GM12878 (cell line): ENCODE results near the gene EPM2AIP1. TPM values are rescaled to one million over a fixed set of nuclear protein-coding genes. Genes with fewer than 3 reads are reported as not detected.

Experiments used
- BMI1 ChIP-seq: fragments of 450-650 bp; IDR thresholded peaks from 2 replicates; pipeline ENCODE4 v1.6.1; 2016; ENCODE audit warnings: mild to moderate bottlenecking, moderate library complexity, borderline replicate concordance
- CBX5 ChIP-seq: sonication (generic); IDR thresholded peaks from 2 replicates; pipeline ENCODE4 v1.6.1; 2016; ENCODE audit warnings: low read depth, moderate library complexity, mild to moderate bottlenecking, inconsistent platforms
- CEBPZ ChIP-seq: fragments of 150-350 bp; IDR thresholded peaks from 2 replicates; pipeline ENCODE4 v1.6.1; 2016; ENCODE audit warnings: low read depth, low read length
- CHD4 ChIP-seq: fragments of 200-600 bp; sonication (generic); IDR thresholded peaks from 2 replicates; pipeline ENCODE4 v1.6.1; 2016; ENCODE audit warnings: mild to moderate bottlenecking
- EZH2 ChIP-seq: IDR thresholded peaks from 2 replicates; pipeline ENCODE4 v1.6.1; 2012; ENCODE audit warnings: low read depth, mild to moderate bottlenecking, control low read depth, inconsistent platforms, low read length, borderline replicate concordance; ENCODE audit not compliant: control insufficient read depth
- HDAC2 ChIP-seq: fragments of 200-600 bp; sonication (generic); IDR thresholded peaks from 2 replicates; pipeline ENCODE4 v1.6.1; 2017
- IKZF1 ChIP-seq: fragments of 450-650 bp; conservative IDR thresholded peaks from 2 replicates; pipeline ENCODE4 v1.6.1; 2017; ENCODE audit warnings: antibody characterized with exemption, mild to moderate bottlenecking
- KDM1A ChIP-seq: fragments of 200-600 bp; sonication (generic); IDR thresholded peaks from 2 replicates; pipeline ENCODE4 v1.6.1; 2016; ENCODE audit warnings: borderline replicate concordance
- MLLT1 ChIP-seq: fragments of 450-650 bp; IDR thresholded peaks from 2 replicates; pipeline ENCODE4 v1.6.1; 2016; ENCODE audit warnings: mild to moderate bottlenecking
- NFIC ChIP-seq: IDR thresholded peaks from 2 replicates; pipeline ENCODE4 v1.6.1; 2012; ENCODE audit warnings: low read depth, mild to moderate bottlenecking, inconsistent platforms, low read length, moderate library complexity
- NFYB ChIP-seq: IDR thresholded peaks from 2 replicates; pipeline ENCODE4 v1.6.1; 2011; ENCODE audit warnings: low read depth, mild to moderate bottlenecking, low read length, improper control_type of control experiment, moderate library complexity; ENCODE audit not compliant: insufficient read depth
- NR2F1 ChIP-seq: fragments of 450-650 bp; conservative IDR thresholded peaks from 2 replicates; pipeline ENCODE4 v1.6.1; 2017; ENCODE audit warnings: mild to moderate bottlenecking
- SKIL ChIP-seq: fragments of 450-650 bp; IDR thresholded peaks from 2 replicates; pipeline ENCODE4 v1.6.1; 2017; ENCODE audit warnings: mild to moderate bottlenecking, low read depth, inconsistent platforms; ENCODE audit not compliant: poor library complexity, severe bottlenecking
- SP1 ChIP-seq: IDR thresholded peaks from one replicate; pipeline ENCODE4 v1.6.1; 2011; ENCODE audit warnings: low read depth, low read length
- SPI1 ChIP-seq: IDR thresholded peaks from 2 replicates; pipeline ENCODE4 v1.6.1; 2011; ENCODE audit warnings: low read depth, mild to moderate bottlenecking, low read length, moderate library complexity, borderline replicate concordance; ENCODE audit not compliant: insufficient read depth
- STAT3 ChIP-seq: IDR thresholded peaks from 2 replicates; pipeline ENCODE4 v1.6.1; 2011; ENCODE audit warnings: low read depth, low read length, improper control_type of control experiment
- SUZ12 ChIP-seq: fragments of 200-600 bp; sonication (generic); IDR thresholded peaks from one replicate; pipeline ENCODE4 v1.6.1; 2018; ENCODE audit warnings: antibody characterized with exemption, mild to moderate bottlenecking; ENCODE audit not compliant: unreplicated experiment
- TCF12 ChIP-seq: IDR thresholded peaks from 2 replicates; pipeline ENCODE4 v1.6.1; 2011; ENCODE audit warnings: low read depth, mild to moderate bottlenecking, low read length
- TCF3 ChIP-seq: IDR thresholded peaks from 2 replicates; pipeline ENCODE4 v1.6.1; 2012; ENCODE audit warnings: low read depth, mild to moderate bottlenecking, low read length, borderline replicate concordance; ENCODE audit not compliant: insufficient read depth
- USF1 ChIP-seq: IDR thresholded peaks from 2 replicates; pipeline ENCODE4 v1.6.1; 2011; ENCODE audit warnings: borderline replicate concordance, low read depth, mild to moderate bottlenecking, moderate library complexity, mixed read lengths, low read length; ENCODE audit not compliant: insufficient read depth; ENCODE audit errors: extremely low read length
- WRNIP1 ChIP-seq: IDR thresholded peaks from 2 replicates; pipeline ENCODE4 v1.6.1; 2011; ENCODE audit warnings: low read depth, low read length, improper control_type of control experiment, borderline replicate concordance
- ZZZ3 ChIP-seq: IDR thresholded peaks from 2 replicates; pipeline ENCODE4 v1.6.1; 2011; ENCODE audit warnings: low read depth; ENCODE audit not compliant: control insufficient read depth, insufficient read length
- polyA plus RNA-seq, 11 experiments: library from polyadenylated mRNA; depleted of rRNA in 4 of 11; unstranded in 6 of 11; stranded (reverse) in 5 of 11; fragments of >200 nt; fragmentation: Nextera tagmentation in 4 of 11; fragmentation: Illumina TruSeq in 1 of 11; extraction: Ambion mirVana in 4 of 11; extraction: Trizol in 1 of 11; gene quantifications; 1 replicate in 1 of 11; 2 replicates in 10 of 11; pipeline versions ENCODE4 v1.2.1 to v1.2.3, GENCODE V29; 2011 to 2016; ENCODE audit warnings: inconsistent platforms in 2 of 11, missing spikeins in 2 of 11, low read depth in 1 of 11
- total RNA-seq, 4 experiments: library from RNA; depleted of rRNA in 3 of 4; stranded (reverse); fragments of >200 nt in 3 of 4; fragmentation: Illumina TruSeq in 1 of 4; extraction: Trizol in 1 of 4; gene quantifications; 2 replicates each; pipeline versions ENCODE4 v1.2.1 to v1.2.3, GENCODE V29; 2013 to 2021

EPM2AIP1 gene
- total and polyA plus RNA-seq, 10 of the 15 experiments (the other 5 are each of a cell fraction or from before 2014, with no cell fraction given), result 5.5 to 31.9 (median 21.8) TPM

- TF ChIP-seq USF1 (no peak), SKIL (no peak), TCF3 (no peak), BMI1 (peak; percentile 89), KDM1A (no peak), CHD4 (no peak), WRNIP1 (no peak), NFIC (no peak), TCF12 (0 out of 2 replicates have a peak, but pooled peaks have one; percentile 9), IKZF1 (0 out of 2 replicates have a peak, but pooled peaks have one; percentile 15), EZH2 (no peak), CBX5 (no peak), ZZZ3 (no peak), MLLT1 (no peak), SP1 (no peak), NFYB (no peak), SPI1 (peak; percentile 91), SUZ12 (no peak), STAT3 (no peak), CEBPZ (no peak), NR2F1 (peak; percentile 68), HDAC2 (no peak)
Measured at GRCh38 chr3:36969540-36970432, 23.1 kb downstream of the EPM2AIP1 start (continued).
